Endometrial microvascular endothelial cells (primary cell): ENCODE measurements around the gene PAPPA2. TPM values are rescaled to one million over a fixed set of nuclear protein-coding genes. Genes with fewer than 3 reads are reported as not detected.

Experiments used
- in situ Hi-C: cut with HindIII; loops from 2 replicates; pipeline ENCODE4 v1.10.0; 2017; ENCODE audit warnings: low sequenced_read_pairs, low pct_unique_long_range_greater_than_20kb; ENCODE audit errors: inconsistent ontology term
- total RNA-seq: library from RNA; depleted of rRNA; stranded (reverse); fragments of >200 nt; gene quantifications from one replicate; pipeline ENCODE4 v1.2.3, GENCODE V29; 2015; ENCODE audit errors: inconsistent ontology term

The PAPPA2 gene
- total RNA-seq, 1 donor from 2014 or later, result not detected

GRCh38 chr1:176648556-176648955 lies 185.6 kb downstream of the PAPPA2 start:
- in situ Hi-C loops, result no loop called here

DNA sequence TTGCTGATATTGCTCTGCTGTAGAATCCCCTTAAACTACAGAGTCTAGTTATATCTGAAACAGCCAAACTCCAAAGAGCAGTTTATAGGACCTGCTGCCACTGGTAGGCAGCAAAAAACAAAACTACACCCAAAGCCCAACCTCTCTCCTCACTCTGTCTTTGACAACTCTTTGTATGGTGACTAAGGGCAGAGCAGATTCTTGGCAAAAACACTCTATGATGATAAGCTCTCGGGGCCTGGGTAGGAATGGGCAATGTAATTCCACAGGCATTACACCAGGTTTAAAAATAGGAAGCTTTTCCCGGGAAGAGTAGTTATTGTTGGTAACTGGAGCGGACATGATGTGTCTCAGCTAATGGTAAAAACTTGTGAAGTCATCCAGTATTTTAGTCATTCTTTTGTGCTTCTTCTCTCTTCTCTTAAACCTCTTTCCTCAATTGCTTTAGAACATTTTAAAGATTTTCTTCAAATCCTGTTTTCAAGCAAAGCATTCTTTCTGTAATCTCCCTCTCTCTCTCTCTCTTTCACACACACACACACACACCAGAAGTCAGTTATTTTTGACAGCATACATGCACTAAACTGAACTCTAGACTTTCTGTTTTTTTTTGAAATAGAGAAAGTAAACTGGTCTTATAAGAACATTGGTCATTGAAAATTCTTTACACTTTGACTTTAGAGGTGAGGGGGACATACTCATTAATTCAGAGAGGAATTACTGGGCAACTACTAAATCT lies 193.5 kb downstream of the PAPPA2 start:
- in situ Hi-C loops, result no loop called here

DNA sequence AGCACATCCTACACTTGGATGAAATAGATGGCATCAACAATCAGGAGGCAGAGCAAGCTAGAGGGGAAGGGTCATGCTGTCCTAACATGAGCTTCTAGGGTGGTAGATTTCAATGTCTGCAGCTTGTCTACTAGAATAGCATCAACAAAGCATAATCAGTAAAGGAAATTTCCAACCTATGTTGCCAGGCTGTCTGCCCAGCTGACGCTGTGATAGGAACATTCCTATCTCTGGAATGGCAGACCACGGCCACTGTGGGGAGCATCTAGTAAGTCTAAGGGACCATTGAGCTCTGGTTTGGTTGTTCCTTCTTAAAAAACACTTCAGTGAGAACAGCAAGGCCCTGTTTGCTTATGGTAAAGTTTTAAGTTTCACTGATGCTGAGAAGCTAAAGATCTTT lies 206.8 kb downstream of the PAPPA2 start:
- in situ Hi-C loops, result no loop called here

DNA sequence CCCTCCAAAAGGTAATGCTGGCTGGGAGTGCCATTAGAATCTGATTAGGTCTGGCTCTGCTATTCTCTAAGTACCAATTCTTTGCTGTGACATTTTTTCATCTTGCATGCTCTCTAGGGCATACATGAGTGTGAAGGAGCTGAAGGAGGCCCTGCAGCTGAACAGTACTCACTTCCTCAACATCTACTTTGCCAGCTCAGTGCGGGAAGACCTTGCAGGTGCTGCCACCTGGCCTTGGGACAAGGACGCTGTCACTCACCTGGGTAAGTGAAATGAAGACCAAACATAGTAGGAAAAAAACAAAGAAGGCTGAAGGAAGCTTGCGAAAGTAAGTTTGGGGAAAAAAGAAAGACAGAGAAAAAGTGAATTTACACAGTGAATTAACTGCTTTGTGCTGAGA lies 207.9 kb downstream of the PAPPA2 start:
- in situ Hi-C loops, result no loop called here

DNA sequence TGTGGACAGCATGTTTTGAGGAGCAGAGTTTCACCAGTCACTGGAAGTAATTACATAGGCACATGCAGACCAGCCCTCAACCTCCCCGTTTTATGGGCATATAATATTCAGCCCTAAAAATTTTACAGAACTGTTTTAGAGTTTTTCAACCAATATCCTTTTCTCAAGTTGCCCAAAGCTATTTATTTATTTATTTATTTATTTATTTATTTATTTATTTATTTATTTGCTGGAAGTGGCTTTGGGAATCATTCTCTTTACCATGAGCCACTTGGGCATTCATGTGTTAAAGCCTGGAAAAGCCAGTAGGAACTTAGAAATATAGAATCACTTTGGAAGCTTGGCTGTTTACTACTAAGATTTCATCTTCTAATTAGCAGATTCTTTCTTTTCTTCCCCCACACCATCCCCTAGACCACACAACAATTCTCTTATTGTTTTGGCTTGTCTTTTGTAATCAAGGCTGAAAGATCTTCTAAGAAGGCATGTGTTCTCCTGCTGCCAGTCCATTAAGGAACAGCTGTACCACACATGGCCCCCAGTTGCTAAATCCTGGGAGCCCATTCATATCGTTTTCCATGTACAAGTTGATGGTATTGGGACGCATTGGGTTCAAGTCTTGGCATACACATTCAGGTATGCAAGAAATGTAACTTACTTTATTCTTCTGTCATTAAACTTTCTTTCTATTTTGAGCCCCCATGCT lies 220.0 kb downstream of the PAPPA2 start:
- in situ Hi-C loops, result no loop called here

DNA sequence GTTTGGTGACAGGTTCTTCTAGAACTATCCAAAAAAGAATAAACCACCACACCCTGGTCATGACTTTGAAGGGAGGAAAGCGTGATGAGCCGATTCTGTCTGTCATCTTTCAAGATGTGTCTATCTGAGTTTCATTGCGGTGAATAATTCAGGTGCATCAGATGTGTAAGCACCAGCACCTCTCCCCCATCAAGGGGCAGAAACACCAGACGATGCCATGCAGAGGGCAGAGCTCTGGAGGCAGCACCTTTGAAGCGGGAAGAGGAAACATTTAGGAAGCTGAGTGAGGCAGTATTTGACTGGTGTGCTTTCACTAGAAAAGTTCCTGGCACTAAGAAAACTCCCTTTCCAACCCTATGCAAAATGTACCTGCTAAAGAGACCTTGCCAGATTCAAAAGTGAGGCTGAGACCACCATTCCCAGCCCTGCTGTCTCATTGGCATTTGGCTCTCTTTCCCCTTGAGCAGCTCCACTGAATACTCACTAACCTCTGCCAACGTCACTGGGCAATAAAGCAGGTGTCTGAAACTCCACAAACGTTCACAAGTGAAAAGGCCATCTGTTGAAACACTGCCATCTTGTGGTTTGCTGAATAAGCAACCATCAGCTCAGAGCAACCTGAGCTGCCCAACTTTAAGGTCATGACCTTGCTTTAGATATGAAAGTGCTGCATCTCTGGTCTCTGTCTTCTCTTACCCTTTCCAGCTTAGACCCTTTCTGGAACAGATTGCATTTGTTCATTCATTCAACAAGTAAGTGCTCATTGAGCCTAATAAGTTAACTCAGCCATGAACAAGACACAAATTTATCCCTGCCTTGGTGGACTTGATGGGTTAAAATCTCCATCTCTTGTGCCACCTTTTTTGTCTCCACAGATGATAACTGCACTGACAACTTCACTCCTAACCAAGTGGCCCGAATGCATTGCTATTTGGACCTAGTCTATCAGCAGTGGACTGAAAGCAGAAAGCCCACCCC lies 228.6 kb downstream of the PAPPA2 start:
- in situ Hi-C loops, result no loop called here

- in situ Hi-C loops, result no loop called here
These were observed 229.5 kb downstream of the PAPPA2 start for GRCh38 chr1:176692431-176692830.

DNA sequence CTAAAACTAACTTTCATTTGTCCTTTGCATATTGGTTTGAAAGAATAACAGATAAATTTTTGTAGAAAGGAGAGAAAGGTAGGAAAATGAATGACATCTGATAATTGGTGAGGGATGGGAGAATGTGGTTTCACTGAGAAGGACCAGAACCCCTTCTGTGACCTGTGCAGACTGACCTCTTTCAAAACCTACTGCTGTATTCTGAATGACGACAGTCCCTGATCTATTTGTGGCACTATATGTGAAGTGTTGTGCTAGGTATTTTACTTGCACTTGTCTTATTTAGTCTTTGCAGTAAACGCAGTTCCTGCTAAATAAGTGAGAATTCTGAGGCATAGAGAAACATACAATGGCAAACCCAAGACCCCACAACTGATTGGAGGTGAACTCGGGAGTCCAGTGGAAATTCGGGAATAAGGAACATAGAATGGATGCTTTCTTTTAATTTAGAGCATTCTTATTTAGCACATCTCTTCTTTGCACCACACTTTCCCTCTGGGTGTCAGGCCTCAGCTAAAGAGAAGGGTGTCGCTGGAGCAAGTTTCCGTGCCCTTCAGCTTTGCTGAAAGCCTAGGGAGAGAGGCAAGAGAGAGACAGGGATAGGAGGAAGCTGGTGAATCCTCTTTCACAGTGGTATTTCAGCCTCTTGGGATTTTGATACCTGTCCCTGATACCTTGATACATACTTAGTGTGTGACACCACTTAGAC lies 230.2 kb downstream of the PAPPA2 start:
- in situ Hi-C loops, result no loop called here

DNA sequence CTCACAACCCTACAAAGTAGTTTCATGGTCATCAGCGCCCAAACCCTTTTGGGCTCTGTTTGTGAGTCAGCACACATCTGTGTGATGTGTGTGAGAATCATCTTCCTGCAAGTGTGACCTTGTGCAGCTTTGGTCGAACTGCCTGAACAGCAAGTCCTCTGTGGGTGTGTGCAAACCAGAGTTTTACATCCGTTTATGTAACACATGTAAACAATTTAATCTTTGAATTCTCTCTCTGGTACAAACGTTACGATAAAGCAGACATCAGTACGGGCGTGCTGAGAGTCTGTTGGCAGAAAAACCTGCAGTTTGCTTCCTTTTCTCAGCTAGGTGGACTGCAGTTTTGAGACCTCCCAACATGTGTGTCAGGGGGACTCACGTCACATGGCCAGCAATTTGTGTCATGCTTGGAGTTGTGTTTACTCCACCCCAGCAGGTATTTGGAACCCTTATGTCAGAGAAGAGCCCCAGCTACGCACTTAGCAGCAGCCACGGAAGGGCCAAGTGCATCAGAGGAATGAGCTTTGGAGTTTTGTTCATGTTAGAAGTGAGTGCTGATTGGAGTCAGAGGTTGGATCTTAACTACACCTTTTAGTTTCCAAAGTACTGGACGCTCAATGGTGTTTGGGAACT lies 230.8 kb downstream of the PAPPA2 start:
- in situ Hi-C loops, result no loop called here

DNA sequence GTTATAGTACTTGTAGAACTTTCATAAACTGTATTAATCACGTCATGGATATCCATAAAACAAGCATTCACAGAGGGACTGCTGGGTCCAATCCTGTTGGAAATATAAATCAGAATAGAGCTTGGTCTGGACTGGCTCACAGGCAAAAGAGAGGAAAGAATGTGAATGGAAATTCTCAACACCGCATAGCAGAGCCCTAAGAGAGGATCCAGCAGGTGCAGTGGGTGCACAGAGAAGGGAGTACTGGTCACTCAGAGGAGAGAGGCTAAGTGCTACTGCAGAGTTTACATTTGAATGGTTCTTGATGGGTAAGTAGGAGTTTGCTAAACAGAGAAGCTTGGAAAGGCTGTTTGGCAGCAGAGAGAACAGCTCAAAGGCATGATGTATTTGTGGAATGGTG lies 231.7 kb downstream of the PAPPA2 start:
- in situ Hi-C loops, result no loop called here

DNA sequence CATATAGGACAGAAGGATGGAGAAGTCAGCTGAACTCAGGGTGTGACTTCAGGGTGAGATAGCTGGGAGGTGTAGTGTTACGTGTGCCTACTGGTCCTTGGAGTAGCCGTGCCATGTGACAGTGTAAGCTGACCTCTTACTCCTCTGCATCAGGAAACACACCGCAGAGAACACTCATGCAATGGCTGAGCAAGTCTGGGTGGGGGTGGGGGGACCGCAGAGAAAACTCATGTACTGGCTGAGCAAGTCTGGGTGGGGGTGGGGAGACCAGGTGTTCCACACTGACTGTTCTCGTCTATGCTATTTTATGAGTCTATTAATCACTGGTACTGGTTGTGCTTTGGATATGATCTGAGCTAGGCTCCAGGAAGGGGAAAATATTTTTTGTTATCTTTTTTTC lies 233.1 kb downstream of the PAPPA2 start:
- in situ Hi-C loops, result no loop called here

DNA sequence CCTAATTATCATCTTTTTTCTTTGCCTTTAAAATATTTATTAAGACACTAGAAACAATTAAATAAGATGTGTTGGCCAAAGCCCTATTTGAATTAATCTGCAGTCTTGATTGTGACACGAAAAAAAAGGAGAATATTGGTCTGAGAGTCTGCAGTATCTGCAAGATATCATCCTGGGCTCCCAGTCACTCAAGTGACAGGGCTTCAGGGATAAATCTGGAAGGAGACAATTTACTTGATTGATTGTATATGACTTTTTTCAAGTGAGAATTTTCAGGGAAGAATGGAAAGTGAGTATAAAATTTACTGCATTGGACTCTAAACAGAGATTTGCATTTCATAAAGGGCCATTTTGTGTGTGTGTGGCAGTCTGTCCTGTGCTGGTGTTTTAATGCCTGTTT lies 233.7 kb downstream of the PAPPA2 start:
- in situ Hi-C loops, result no loop called here

- in situ Hi-C loops, result no loop called here
These were observed 236.8 kb downstream of the PAPPA2 start for GRCh38 chr1:176699821-176700220.

- in situ Hi-C loops, result no loop called here
These were observed 238.3 kb downstream of the PAPPA2 start for GRCh38 chr1:176701151-176701866.

DNA sequence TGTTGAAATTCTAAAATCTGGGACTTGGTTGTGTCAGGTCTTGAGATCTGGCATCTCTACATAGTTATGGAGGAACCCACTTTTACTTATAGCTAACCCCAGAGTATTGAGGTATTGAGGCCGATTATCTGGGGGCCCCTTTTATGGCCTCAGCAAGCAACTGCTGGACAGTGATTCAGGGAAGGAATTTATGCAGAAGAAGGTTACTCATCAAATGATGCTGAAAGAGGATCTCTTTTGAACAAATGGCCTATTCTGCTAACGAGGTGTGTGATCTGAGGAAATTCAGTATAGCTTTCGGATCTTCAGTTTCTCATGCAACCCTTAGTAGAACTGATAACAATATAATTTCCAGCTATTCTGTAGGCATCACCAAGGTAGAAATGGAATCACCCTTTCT lies 239.9 kb downstream of the PAPPA2 start:
- in situ Hi-C loops, result no loop called here

DNA sequence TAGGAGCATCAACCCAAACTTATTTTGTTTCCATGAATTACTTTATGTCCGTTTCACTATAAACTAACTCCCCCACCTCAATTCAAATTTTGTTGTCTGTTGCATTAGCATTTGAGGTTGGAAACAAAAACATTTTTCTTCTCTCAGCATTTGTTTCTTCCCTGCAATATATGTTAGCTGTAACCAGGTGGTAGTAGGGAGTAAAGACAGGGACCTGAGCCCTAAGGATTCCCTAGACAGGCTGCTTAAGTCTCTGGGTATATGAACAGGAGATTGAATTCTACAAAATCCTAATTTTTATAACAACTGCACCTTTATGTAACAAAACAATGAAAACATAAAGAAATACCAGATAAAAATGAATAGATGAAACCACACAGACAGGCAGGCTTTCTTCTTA lies 242.6 kb downstream of the PAPPA2 start:
- in situ Hi-C loops, result no loop called here

DNA sequence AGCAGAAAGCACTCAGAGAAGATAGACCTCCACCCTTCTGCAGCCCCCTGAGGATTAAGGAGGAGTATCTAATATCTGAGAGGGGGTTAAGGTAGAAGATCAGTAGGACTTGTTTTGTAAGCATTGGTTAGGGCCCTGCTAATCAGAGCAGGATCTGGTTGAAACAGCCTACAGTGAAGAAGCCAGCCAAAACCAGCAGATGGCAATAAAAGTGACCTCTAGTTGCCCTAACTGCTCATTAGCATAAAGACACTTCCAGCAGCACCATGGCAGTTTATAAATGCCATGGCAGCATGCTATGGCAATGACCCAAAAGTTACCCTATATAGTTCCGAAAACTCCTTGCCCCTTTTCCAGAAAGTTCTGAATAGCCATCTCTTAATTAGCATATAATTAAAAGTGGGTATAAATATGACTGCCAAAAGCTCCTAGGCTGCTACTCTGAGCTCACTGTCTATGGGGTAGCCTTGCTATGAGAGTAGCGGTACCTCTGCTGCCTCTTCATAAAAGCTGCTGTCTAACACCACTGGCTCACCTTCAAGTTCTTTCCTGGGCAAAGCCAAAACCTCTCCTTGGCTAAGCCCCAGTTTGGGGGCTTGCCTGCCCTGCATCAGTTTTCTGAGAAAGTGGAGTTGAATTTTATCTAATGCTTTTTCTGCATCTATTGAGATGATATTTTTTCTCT lies 254.2 kb downstream of the PAPPA2 start:
- in situ Hi-C loops, result no loop called here
